ENCODE data around the gene TMEM86A.

GRCh38 chr11:18701614-18702216 lies 3.1 kb downstream of the TMEM86A start:
- TF ChIP-seq GATA2 (IDR thresholded peaks at IDR 0.05; ENCODE audit: low read depth, low read length) (no peak), GATA3 (IDR thresholded peaks at IDR 0.05; ENCODE audit: low read depth, low read length) (no peak)
